ENCODE data around the gene AEBP1.

AEBP1 gene

GRCh38 chr7:44139311-44140010 lies 35.3 kb downstream of the AEBP1 start:
- Histone ChIP-seq H3K4me1 (ENCODE audit: insufficient read depth, low read length, poor library complexity, severe bottlenecking) (no peaks in the 10 kb centered on the region), H3F3A (ENCODE audit: low read depth) (no peaks in the 10 kb centered on the region), H2AFZ (ENCODE audit: low read length) (no peak overlapping the region), H3K27me3 (ENCODE audit: insufficient read depth, low read length, poor library complexity, severe bottlenecking) (no peaks in the 10 kb centered on the region), H3K36me3 (ENCODE audit: insufficient read depth, low read length) (no peaks in the 10 kb centered on the region), H3K4me3 (ENCODE audit: low read length, poor library complexity, severe bottlenecking) (no peak overlapping the region), H3K9me3 (ENCODE audit: insufficient read depth, low read depth, low read length) (no peaks in the 10 kb centered on the region), H3K9me2 (replicated peaks; ENCODE audit: low read depth, low read length) (no peaks in the 10 kb centered on the region), H3K79me2 (ENCODE audit: insufficient read depth, low read length) (no peaks in the 10 kb centered on the region), H4K20me1 (ENCODE audit: insufficient read depth, low read length, poor library complexity, severe bottlenecking) (no peaks in the 10 kb centered on the region), H3K9ac (ENCODE audit: low read depth, low read length, poor library complexity, severe bottlenecking) (no peak overlapping the region), H3K4me2 (ENCODE audit: low read depth, low read length, poor library complexity, severe bottlenecking) (no peak overlapping the region)
- TF ChIP-seq EZH2phosphoT487 (IDR thresholded peaks at IDR 0.05; ENCODE audit: borderline replicate concordance): no peak

- H2AFZ ChIP-seq (ENCODE audit: low read length): no peak overlapping the region
- no peak overlapping the region for H3K4me2 ChIP-seq (ENCODE audit: low read depth, low read length, poor library complexity, severe bottlenecking)
- H3K36me3 ChIP-seq (ENCODE audit: insufficient read depth, low read length): no peaks in the 10 kb centered on the region
- no peaks in the 10 kb centered on the region for H3K4me1 ChIP-seq (ENCODE audit: insufficient read depth, low read length, poor library complexity, severe bottlenecking)
- H3K4me3 ChIP-seq (ENCODE audit: low read length, poor library complexity, severe bottlenecking): no peak overlapping the region
- TF ChIP-seq CTCF (conservative IDR thresholded peaks at IDR 0.05; ENCODE audit: low read length) (no peak), EZH2phosphoT487 (IDR thresholded peaks at IDR 0.05; ENCODE audit: borderline replicate concordance) (no peak)
- H4K20me1 ChIP-seq (ENCODE audit: insufficient read depth, low read length, poor library complexity, severe bottlenecking): no peaks in the 10 kb centered on the region
- H3K9ac ChIP-seq (ENCODE audit: low read depth, low read length, poor library complexity, severe bottlenecking): no peak overlapping the region
- no peaks in the 10 kb centered on the region for H3F3A ChIP-seq (ENCODE audit: low read depth)
- no peaks in the 10 kb centered on the region for H3K79me2 ChIP-seq (ENCODE audit: insufficient read depth, low read length)
- no peaks in the 10 kb centered on the region for H3K27me3 ChIP-seq (ENCODE audit: insufficient read depth, low read length, poor library complexity, severe bottlenecking)
- no peaks in the 10 kb centered on the region for H3K9me3 ChIP-seq (ENCODE audit: insufficient read depth, low read depth, low read length)
- no peaks in the 10 kb centered on the region for H3K9me2 ChIP-seq (replicated peaks; ENCODE audit: low read depth, low read length)
These were observed 36.2 kb downstream of the AEBP1 start for GRCh38 chr7:44140341-44140740.

- no peaks in the 10 kb centered on the region for H3F3A ChIP-seq (ENCODE audit: low read depth)
- H2AFZ ChIP-seq (ENCODE audit: low read length): no peak within 1 kb of the TSS
- no peaks in the 10 kb centered on the region for H3K4me1 ChIP-seq (ENCODE audit: insufficient read depth, low read length, poor library complexity, severe bottlenecking)
- H3K27me3 ChIP-seq (ENCODE audit: insufficient read depth, low read length, poor library complexity, severe bottlenecking): no peaks in the 10 kb centered on the region
- no peaks in the 10 kb centered on the region for H3K79me2 ChIP-seq (ENCODE audit: insufficient read depth, low read length)
- H4K20me1 ChIP-seq (ENCODE audit: insufficient read depth, low read length, poor library complexity, severe bottlenecking): no peaks in the 10 kb centered on the region
- H3K36me3 ChIP-seq (ENCODE audit: insufficient read depth, low read length): no peaks in the 10 kb centered on the region
- TF ChIP-seq CTCF (conservative IDR thresholded peaks at IDR 0.05; ENCODE audit: low read length) (no peak), EZH2phosphoT487 (IDR thresholded peaks at IDR 0.05; ENCODE audit: borderline replicate concordance) (no peak)
- no peak within 1 kb of the TSS for H3K4me2 ChIP-seq (ENCODE audit: low read depth, low read length, poor library complexity, severe bottlenecking)
- no peaks in the 10 kb centered on the region for H3K9me3 ChIP-seq (ENCODE audit: insufficient read depth, low read depth, low read length)
- no peak within 1 kb of the TSS for H3K9ac ChIP-seq (ENCODE audit: low read depth, low read length, poor library complexity, severe bottlenecking)
- no peaks in the 10 kb centered on the region for H3K9me2 ChIP-seq (replicated peaks; ENCODE audit: low read depth, low read length)
- H3K4me3 ChIP-seq (ENCODE audit: low read length, poor library complexity, severe bottlenecking): no peak within 1 kb of the TSS
These were observed 37.2 kb downstream of the AEBP1 start, which contains the start of gene MYL7 for GRCh38 chr7:44141221-44141850. Gene MYL7 (minus strand): TSS chr7:44141332. CDS start chr7:44141305, 27 bp downstream.

All from Loucy (cell line).